Middle frontal gyrus (tissue), 1 donor: ENCODE data around the gene STRADA.
"Not testable (repeated sequence)": the region's sequence is repeated elsewhere in the genome, so short reads cannot be mapped to it uniquely, and the experiment has no call there.

Experiments used
- DNase-seq: peaks from one replicate; pipeline ENCODE4 v3.0.0-alpha.2; 2015; ENCODE audit warnings: low spot score; ENCODE audit errors: extremely low spot score

The STRADA gene

DNA sequence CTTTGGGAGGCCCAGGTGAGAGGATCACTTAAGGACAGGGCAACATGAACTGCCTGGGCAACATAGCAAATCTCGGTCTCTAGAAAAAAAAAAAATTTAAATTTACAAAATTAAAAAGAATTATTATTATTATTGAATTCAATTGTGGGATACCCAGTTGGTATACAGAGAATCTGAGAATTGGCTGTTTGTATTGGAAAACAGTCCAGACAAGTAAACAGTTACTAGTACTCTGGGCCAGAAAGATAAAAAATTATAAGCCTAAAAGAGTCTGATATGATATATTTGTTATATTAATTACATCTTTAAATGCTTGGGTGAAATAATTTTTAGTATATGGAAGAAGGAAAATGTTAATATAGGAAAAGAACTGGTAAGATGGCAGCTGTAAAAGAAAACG is 16.8 kb upstream of the STRADA start:
- no peak for DNase-seq

DNA sequence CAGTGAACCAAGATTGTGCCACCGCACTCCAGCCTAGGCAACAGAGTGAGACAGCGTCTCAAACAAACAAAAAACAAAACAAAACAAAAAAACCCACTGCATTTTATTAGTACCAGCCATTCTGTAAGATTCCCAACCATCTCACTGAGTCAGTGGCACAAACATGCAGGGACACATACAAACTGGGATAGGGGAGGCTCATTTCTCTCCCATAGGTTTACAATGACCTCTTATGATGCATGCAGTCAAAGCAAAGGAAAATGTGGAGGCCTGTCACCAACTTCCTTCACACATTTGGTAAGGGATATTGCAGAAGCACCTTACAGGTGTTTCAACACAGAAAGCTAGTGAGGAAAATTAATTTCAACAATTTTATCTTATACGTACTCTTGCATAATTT is 12.4 kb upstream of the STRADA start:
- DNase-seq: no peak

DNA sequence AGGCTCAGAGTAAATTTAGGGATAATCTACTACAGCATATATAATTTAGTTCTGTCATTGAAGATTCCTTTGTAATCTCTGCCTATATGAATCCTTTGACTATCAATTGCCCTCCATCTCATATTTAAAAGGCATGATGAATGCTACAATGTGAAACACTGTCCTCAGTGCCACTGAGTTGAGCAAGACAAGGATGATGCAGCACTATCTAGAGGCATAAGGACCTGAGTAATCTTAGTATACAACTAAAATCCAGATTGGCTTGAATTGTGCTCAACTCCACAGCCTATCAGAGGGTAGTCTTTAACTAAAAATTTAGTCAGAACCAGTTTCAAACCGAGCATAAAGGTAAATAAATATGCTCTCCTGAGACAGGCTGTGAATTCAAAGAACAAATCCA is 11.6 kb upstream of the STRADA start:
- DNase-seq: no peak

DNA sequence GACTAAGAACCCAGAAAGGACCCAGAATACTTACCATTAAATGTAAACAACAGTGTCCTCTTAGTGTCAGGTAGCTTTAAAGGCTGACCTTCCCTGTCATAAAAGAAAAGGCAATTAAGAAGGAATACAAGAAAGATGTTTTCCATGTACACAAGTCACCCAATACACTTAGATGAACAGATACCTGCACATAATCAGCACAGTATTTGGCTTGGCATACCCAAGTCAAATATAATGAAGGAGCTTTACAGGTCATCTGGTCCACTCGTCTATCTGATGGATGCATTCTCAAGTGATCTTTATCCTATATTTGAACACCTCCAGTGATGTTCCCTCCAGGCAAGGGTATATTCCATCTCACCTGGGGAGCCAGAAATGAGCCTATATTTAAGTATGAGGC is 11.1 kb upstream of the STRADA start:
- DNase-seq: no peak

DNA sequence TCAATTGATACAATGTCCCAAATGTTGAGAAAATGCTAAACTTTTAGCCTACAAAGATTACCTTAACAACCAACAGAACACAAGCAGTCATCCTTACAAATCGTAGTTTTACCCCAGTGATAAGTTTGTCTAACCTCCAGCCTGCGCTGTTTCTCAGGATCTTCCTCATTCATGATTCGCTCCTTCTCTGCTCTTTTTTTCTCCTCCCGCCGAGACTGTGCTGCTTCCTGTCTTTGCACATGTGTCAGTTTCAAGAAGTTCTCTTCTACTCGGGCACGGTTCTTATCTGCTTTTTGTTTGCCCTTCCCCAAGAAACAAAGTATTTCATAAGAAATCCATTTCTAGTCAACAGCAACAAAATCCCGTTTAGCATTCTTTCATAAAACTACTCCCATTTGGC is 10.2 kb upstream of the STRADA start:
- no peak for DNase-seq

DNA sequence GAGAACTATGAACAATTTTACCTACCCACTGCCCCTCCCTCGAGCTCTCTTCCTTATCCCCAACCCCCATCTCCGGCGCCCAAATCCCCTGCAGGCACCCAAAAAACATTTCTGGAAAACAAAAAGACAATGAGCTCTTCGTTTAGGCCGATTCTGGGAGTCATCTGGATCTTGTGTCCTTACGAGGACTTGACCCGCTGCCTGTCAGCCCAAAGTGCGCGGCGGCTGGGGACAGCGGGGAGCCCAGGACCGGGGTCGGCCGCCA is 524 bp downstream of the STRADA start:
- no peak for DNase-seq

DNA sequence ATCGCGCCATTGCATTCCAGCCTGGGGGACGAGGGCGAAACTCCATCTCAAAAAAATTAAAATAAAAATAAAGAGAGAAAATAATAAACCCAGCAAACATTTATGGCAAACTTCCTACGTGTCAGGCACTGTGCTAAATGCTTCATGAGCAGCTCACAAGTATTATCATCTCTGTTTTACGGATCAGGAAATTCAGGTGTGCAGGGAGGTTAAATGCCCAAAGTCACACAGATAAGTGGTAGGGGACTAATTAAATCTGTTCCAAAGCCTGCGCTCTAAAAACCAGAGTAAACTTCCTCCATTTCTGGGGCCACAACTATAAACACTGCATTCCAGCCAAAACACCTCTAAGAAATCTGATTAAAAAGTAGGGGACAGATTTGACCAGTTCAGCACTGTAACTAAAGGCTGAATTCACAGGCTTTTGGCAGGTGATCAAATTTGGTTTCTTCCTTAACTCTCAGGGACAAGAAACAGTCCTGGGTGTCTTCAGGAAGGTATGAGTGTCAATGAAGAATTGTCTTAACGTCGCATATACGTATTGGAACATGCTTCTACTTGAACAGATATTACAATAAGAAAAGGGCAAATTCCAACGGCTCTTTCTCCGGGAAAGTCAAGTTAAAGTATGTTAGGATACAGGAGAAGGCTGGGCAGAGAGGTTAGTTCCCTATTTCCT is 996 bp downstream of the STRADA start:
- DNase-seq: no peak

DNA sequence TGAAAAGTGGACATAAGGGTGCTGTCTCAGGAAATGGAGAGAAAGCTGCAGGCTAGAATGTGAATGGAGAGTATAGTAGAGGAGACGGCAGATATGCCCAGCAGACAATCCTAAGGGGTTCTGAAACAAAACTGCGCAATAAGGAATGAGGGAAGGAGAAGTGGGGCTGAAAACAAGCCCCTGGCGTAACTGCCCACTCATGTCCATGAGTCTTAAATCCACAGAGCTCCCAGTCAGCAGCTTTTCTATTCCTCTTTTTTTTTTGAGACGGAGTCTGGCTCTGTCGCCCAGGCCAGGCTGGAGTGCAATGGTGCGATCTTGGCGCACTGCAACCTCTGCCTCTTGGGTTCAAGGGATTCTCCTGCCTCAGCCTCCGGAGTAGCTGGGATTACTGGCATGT is 5.9 kb downstream of the STRADA start:
- no peak for DNase-seq

DNA sequence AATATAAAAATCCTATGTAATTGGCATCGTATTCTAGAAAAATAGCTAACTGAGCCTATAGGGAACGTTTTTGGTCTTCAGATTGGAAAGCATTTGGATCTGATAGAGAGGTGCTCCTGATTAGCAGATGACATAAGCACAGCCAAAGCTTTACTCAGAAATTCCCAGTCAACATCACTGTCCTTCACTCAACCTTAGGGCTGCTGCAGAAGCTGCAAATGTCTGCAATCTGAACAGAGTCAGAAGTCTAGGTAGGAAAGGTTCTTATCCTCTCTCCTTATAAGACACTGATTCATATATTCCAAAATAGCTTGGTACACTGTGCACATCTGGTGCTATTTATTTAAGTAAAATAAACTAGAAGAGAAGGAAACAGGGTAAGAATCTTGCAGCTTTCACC is 19.2 kb downstream of the STRADA start:
- no peak for DNase-seq

DNA sequence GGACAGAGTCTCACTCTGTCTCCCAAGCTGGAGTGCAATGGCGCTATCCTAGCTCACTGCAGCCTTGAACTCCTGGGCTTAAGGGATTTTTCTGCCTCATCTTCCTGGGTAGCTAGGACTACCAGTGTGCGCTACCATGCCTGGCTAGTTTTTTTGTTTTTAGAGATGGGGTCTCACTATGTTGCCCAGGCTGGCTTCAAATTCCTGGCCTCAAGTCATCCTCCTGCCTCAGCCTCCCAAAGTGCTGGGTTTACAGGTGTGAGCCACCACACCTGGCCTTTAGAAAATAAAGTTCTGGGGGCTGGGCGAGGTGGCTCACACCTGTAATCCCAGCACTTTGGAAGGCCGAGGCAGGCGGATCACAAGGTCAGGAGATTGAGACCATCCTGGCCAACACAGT is 21.4 kb downstream of the STRADA start:
- DNase-seq: not testable (repeated sequence)

DNA sequence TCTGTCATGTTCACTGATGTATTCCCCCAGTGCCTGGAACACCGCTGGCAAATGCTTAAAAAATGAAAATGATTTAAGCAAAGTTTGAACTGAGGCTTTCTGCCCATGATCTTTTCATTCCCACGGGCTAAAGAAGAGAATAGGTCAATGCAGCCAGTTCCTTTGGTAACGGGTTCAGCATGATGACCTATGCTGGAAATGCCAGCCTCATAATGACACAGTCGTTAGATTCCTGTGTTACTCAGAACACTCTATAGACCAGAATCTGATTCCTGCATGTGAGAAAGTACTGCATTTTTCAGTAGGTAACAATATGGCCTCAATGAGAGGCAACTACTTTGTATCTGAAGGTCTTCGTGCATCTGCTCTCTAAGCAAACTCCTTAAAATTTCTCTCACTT is 22.6 kb downstream of the STRADA start:
- no peak for DNase-seq

DNA sequence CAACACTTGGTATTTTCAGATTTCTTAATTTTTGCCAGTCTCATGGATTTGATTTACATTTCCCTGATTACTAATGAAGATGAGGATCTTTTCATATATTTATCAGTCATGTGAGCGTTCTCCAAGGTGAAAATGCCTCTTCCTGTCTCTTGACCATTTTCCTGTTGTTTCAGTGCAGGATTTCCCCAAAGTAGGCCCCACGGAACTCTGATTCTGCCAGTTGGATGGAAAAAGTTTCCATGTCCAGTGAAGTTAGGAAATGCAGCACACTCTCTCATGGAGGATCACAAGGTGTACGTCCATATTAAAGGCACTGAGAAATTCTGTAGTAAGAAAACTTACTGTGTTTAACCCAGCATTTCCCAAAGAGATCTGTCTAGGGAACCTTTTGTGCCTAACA is 25.2 kb downstream of the STRADA start:
- no peak for DNase-seq

DNA sequence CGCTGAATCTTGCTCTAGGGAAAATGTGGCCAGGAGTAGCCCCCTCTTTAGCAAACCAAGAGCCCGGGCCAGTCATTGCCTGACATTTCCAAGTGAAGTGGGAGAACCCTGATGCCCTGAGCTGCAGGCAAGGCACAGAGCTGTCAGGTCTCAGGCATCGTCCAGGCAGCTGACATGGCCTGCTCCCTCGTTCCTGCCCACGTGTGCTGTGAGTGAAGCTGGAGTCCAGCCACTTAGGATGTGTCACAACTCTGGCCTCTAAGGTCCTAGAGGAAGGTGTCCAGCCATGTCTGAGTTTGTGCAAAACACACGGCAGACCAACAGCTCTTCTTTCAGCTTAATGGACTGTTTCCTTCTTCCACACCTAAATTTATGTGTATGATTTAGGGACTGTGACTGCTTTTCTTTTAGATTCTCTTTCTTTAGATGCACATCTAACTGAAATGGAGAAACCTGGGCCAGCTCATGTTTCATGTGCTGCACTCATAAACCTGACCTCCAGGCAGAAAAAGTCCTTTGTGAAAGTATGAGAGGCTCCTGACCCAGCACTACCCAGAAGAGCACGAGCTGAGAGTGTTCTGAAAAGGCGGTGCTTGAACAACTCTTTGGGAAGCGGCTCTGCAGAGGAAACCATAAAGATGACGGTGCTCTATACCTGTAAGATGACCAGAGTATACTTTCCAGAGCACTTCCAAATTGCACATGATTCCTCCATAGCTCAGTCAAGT is 26.9 kb downstream of the STRADA start:
- no peak for DNase-seq

DNA sequence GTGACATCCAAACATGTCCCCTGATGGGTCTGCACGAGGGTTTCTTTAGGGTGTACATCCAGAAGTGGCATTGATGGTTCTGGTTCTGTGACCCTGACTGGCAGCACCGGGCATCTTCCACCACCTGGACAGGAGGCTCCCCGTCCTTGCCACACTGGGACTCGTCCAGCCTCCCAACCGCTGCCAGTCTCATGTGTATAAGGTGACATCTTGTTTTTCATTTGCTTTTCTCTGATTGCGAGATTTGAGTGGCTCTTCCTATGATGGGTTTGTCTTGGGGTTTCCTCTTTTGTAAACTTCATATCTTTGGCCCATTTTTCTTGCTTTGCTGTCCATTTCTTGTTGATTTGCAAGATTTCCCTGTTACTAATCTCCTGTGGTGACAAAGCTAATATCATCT is 32.5 kb downstream of the STRADA start:
- no peak for DNase-seq

DNA sequence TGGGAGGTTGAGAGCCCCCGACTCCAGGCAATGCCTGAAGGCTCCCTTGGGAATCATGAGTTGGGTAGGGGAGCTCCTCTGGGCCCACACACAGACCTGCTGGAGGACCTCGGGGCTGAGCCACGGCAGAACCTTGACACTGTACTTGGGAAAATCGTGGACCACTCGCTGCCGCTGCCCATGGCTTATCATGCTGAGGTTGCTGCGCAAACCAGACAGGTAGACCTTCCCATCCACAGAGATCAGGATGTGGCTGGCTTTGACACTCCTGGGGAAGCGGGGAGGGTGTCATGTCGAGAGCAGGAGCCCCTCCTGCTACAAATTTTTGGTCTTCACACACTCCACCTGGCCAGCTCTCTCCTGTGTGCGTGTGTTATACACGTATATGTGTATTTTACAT is 34.4 kb downstream of the STRADA start:
- DNase-seq: no peak

DNA sequence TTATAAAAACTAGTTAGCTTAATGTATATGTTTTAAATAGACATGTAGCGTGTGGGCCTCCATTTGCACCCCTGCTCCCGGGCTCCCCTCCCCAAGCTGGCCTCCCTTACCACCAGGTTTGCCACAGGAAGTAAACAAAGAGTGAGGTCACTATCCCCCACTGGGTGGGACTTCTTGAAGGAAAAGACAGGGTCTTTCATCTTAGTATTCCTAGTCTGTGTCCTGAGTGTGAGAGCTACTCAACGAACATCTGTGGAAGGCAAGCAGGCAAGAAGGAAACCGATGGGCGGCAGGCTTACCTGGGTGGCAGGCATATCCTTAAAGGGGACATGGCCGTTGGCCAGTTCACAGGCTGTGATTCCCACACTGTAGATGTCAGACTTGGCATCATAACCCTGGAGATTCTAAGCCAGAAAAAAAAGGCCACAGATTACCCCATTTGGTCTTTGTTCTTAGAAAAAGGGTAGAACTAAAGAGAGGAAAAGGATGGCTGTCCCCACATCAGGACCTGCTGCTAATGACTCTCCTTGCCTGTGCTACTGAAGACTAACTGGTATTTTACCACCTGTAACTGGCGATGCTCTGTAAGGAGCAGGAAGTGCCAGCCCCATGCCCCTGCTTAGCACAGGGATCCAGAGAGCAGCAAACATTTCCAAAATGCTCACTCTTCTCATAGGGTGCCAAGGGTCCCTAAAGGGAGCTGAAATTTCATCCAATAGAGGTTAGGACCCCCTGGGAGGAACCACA is 35.1 kb downstream of the STRADA start:
- DNase-seq: no peak

DNA sequence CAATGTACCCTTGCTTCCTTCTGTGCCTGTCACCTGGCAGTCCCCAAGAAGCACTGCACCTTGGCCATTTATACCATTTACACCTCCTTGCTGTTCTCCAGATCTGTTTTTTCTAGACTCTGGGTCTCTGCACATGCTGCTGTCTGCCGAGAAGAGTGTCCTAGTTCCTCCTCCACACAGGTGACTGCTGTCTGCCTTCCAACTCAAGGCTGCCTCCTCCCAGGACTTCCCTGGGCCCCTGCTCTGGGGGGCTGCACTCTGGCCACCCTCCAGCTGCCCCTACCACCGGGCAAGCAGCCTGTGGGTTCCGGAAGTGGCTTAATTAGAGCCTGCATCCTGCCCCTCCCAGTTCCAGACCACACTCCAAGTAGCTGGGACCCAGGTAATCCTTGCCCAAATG is 35.9 kb downstream of the STRADA start:
- no peak for DNase-seq

DNA sequence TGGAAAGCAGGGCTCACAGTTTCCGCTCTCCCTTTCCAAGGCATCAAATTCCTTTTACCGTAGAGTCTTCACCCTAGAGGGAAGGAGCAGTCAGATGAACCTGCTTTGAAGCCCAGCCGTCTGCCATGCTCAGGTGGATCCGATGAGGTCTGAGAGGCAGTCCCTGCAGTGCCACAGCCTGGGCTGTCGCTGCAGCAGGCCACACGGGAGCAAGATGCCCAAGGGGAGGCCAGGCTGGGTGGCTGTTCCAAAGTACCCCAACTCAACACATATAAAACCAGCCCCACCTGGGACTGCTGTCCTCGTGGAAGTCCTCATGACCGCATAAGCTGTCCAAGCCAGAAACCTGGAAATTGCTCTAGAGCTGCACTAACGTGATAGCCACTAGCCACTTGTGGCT is 36.8 kb downstream of the STRADA start:
- DNase-seq: no peak

DNA sequence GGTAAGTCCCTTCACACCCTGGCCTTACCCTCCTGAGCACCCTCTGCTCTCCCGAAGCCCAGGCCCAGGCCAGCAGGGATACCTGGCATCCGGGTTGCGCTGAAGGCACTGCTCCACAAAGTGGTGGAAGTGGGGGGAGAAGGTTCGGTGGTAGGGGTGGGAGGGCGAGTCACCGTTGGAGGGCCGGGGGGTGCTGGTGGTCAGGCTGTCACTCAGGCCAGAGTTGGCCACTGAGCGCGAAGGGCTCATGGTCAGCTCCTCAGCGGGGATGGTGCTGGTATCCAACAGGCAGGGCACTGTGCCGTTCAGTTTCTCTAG is 37.4 kb downstream of the STRADA start:
- DNase-seq: no peak

DNA sequence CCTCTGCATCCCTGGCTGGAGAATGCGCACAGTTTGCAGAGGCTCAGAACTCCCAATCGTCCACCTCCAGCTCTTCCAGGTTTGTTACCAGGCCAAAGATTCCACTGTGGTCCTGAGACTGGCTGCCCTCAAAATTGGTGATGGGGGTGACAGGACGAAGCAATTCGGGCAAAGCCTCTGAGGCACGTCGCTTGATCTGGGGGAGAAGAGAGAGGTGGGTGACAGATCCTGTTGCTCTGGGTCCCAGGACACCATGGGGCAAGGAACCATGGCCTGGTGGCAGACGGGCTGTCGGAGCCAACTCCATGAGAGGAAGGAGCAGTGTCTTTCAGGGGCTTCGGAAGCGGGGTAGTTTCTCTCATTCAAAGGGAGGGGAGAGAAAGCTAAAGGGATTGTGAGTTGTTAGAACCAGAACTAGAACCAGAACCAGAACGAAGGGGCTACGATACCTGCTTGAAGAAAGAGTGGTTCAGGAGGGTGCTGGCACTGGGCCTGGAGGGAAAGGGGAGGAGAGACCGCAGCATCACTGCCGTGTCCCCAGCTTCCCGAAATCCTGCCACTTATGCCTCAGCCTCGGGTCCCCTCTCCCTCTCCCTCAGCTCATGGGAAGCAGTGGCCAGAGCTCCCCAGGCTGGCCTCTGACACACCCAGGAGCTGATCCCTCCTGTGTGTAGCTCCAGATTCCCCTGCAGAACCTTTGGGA is 37.9 kb downstream of the STRADA start:
- DNase-seq: no peak

DNA sequence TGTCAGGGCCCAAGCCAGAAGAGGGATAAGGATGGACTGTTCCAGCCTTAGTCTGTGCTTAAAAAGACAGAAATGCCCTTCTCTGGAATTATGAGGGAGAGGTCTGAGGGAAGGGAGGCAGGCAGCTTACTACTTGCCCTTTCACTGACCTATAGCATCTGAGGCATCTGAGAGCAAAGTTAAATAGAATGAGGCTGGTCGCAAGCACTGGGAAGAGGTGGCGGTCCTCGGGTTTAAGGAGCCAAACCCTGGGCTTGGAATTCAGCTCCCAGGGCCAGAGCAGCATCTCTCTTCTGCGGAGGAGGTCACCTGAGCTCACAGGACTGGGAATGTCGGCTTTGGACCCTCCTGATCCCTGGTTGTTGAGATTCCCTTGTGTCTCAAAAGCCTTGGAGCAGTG is 38.6 kb downstream of the STRADA start:
- no peak for DNase-seq

DNA sequence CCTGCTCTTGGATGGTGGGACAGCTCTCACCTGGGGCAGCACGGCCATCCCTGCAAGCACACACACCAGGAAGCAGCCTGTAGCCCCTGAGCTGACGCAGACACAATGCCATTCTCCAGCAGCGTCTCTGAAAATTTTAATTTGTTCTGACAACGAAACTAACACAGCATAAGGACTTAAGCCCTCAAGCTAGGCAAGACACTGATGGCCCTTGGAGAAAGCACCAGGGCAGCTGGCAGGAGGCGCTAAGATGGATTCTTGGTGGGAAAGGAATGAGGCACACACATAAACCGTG is 38.9 kb downstream of the STRADA start:
- DNase-seq: no peak
